ENCODE data around the gene GARNL3.
A peak's percentile ranks its signal among the peaks of the same experiment; 100 is the strongest.

Gene GARNL3

DNA sequence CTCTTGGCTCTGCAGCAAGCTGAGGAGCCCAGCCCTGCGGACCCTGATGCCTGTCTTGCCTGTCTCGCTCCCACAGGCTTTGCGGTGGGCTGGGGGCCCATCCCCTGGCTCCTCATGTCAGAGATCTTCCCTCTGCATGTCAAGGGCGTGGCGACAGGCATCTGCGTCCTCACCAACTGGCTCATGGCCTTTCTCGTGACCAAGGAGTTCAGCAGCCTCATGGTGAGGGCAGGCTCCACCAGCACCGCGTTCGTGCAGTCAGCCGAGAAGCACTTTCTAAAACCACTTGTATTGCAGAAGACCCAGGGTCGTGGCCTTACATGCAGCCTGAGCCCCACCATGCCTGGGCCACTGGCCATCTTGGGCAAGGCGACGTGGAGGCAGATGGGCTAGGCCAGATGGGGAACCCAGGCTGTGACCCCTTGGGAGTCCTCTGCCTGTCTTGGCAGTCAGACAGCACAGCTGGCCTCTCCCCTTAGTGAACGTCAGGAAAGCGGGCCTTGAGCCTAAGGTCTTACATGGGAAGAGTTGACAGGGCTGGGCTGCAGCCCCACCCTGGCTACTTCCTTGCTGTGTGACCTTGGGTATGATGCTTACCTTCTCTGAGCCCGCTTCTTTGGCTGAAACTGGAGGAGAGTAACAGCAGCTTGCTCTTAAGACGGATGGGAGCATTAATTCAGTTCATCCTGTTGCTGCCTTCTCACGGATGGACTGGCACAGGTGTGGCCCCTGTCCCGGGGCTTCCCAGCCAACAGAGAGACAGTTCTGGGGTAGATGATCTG, 141.0 kb downstream of the GARNL3 start:
- no peak for DNase-seq (ENCODE audit: low spot score)

DNA sequence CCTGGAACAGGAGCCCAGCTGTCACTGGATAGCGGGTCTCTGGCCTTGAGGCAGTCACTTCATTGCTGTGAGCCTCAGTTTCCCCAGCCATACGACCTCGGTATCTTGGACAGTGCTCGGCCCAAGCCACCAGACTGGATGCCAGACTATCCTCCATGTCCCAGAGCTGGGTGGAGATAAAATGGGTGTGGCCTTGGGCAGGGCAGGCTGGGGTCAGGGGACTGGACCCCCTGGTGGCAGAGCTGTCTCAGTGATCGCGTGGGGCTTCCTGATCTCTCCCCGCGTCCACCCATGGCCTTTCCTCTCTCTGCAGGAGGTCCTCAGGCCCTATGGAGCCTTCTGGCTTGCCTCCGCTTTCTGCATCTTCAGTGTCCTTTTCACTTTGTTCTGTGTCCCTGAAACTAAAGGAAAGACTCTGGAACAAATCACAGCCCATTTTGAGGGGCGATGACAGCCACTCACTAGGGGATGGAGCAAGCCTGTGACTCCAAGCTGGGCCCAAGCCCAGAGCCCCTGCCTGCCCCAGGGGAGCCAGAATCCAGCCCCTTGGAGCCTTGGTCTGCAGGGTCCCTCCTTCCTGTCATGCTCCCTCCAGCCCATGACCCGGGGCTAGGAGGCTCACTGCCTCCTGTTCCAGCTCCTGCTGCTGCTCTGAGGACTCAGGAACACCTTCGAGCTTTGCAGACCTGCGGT, 142.4 kb downstream of the GARNL3 start:
- DNase-seq (ENCODE audit: low spot score): no peak

DNA sequence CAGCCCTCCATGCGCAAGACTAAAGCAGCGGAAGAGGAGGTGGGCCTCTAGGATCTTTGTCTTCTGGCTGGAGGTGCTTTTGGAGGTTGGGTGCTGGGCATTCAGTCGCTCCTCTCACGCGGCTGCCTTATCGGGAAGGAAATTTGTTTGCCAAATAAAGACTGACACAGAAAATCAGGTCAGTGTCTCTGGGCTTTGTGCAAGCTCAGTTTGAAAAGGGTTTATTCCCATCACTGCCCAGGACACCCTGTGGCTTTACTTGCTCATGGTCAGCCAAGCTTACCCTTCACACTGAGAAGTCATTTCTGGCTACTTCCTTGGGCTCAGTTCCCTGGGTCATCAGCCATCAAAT, 142.9 kb downstream of the GARNL3 start:
- DNase-seq (ENCODE audit: low spot score): no peak

GRCh38 chr9:127411122-127411521, 146.5 kb downstream of the GARNL3 start:
- DNase-seq (ENCODE audit: low spot score): no peak

- DNase-seq (ENCODE audit: low spot score): no peak
Observed at GRCh38 chr9:127415141-127415540, 150.6 kb downstream of the GARNL3 start.

DNA sequence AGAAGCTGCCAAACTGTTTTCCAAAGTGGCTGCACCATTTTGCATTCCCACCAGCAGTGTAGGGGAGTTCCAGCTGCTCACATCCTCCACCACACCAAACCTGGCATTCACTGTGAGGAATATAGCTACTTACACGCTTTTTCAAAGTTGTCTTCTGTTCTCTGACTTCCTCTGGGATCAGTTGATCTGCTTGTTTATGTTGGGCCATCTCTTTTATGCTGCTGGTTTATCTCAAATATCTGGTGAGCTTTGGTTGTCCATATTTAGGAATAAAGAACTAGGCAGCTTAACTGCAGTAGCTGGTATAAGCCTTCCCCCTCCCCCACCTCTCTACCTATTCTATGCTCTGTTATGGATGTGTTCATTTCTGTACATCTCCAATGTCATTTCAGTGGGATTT, 151.1 kb downstream of the GARNL3 start:
- DNase-seq (ENCODE audit: low spot score): no peak

GRCh38 chr9:127417131-127418036, 152.8 kb downstream of the GARNL3 start:
- DNase-seq (ENCODE audit: low spot score): no peak

GRCh38 chr9:127418037-127418471, 153.5 kb downstream of the GARNL3 start:
- DNase-seq (ENCODE audit: low spot score): no peak

- no peak for DNase-seq (ENCODE audit: low spot score)
Observed at GRCh38 chr9:127419348-127419747, 154.8 kb downstream of the GARNL3 start.

DNA sequence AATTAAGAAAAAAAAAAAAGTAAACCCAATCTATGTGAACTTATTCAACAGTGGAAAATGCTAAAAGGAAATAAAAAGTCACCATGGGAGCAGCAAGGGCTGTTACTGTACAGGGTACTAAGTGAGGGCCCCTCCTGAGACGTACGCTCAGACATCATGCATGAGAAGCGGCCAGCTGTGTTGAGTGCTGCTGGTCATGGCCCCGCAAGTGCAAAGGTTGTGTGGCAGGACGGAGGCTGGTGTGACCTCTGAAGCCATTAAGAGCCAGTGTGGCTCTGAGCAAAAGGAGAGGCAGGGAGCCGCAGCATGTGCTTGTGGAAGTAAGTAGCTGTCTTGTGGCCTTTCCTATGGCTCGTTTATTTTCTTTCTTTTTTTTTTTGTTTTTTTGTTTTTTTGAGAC, 156.5 kb downstream of the GARNL3 start:
- DNase-seq (ENCODE audit: low spot score): no peak

DNA sequence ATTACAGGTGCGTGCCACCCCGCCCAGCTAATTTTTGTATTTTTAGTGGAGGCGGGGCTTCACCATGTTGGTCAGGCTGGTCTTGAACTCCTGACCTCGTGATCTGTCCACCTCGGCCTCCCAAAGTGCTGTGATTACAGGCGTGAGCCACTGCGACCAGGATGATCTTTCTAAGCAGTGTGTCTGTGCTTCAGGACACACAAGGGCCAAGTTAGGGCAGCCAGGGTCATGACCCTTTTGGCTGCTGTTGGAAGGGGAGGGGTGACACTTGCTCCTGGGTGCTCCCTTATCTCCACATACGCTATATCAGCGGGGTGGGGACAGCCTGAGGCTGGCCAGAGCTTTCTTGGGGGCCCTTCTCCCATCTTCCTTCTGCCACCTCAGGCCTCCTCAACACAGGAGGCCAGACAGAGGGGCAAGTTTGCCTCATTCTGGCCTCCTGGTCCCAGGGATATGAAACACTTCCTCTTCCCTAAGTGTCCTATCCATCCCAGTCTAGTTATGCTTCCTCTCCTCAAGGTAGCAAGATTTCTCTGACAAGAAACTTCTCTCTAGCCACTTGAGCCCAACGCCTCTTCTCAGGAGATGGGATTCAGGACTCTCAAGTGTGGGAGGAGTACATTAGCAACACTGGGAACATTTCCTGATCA, 157.7 kb downstream of the GARNL3 start:
- no peak for DNase-seq (ENCODE audit: low spot score)

GRCh38 chr9:127422787-127423186, 158.2 kb downstream of the GARNL3 start:
- no peak for DNase-seq (ENCODE audit: low spot score)

DNA sequence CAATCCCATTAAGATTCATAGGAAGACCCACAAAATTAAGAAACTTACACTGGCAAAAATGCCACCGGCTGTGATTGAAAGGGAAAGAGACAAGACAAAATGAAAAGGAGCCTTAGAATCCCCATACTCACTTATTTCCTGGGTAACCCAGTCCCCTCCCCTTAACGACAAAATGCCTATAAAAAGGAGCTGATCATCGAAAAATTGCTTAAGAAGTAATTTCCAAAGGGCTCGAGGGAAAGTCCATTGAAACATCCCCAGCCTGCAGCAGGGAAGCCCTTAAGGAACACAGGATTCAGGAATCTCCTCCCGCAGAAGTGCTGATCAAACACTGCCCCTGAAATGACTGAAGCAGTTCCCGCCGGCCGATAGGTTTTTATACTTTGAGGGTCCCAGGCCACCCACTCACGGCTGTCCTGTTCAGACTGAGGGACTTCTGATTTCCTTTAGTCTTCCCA, 158.9 kb downstream of the GARNL3 start:
- DNase-seq (ENCODE audit: low spot score): no peak

DNA sequence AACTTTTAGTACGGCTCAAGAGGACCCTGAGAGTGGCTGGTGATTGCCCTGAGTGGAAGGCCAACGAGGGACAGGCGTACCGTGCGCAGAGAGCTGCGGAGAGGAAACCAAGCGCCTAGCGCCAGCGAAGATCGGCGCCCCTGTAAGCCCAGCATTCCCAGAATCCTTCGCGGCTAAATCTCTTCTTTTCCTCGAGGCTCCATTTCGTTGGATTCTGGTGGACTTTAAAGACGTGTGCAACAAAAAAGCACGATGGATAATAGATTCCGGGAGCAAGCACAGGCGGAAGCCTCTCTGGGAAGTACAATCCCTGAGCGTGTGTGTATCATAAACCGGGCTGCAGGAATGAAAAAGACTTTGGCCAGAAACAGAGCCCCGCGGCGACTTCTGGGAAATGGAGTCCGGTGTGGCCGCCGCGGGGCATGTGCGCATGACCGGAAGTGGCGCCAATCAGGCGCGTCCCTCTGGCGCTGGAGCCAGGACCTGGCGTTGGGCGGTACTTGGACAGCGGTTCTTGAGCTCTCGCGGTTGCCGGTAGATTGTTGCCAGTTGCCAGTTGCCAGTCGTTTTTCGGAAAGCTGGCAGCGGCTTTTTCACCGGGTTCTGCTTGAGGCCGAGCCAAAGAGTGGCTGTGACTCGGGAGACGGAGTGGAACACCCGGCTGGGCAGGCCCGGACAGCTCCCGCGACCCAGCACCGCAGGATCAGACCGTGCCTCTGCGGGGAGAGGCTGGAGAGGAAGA, 159.5 kb downstream of the GARNL3 start, which contains the start of gene ZNF79:
Gene ZNF79, plus strand, starts transcription at position 449 of the 742 bp plus-strand sequence. CDS start 406 bp downstream, outside the sequence.
- DNase-seq (ENCODE audit: low spot score): peak; percentile 90

DNA sequence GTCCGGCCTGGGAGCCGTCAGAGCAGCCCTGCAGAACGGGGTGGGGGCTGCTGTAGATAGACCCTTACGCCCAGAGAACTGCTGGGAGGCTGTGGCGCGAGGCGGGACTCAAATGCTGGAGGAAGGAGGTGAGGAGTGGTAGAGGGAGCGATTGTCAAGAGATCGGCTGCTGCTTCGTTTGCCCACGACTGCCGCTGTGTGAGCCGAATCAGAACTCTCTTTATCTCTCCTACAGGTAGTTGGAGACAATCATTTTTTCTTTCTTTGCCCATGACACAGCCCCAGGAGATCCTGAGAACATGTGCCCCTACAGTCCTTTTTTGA, 160.1 kb downstream of the GARNL3 start:
- no peak for DNase-seq (ENCODE audit: low spot score)

DNA sequence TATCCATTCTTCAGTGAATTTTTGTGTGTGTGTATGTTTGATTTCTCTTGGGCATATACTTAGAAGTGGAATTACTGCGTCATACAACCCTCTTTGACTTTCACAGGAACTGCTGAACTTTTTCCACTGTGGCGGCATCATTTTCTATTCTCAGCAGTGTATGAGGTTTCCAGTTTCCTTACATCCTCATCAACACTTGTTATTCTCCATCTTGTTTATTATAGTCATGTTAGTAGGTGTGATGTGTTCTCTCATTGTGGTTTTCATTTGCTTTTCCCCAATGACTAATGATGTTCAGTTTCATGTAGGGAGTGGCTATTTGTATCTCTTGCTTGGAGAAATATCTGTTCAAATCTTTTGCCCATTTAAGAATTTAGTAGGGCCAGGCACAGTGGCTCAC, 162.2 kb downstream of the GARNL3 start:
- DNase-seq (ENCODE audit: low spot score): no peak

- no peak for DNase-seq (ENCODE audit: low spot score)
Observed at GRCh38 chr9:127428348-127428747, 163.8 kb downstream of the GARNL3 start.

DNA sequence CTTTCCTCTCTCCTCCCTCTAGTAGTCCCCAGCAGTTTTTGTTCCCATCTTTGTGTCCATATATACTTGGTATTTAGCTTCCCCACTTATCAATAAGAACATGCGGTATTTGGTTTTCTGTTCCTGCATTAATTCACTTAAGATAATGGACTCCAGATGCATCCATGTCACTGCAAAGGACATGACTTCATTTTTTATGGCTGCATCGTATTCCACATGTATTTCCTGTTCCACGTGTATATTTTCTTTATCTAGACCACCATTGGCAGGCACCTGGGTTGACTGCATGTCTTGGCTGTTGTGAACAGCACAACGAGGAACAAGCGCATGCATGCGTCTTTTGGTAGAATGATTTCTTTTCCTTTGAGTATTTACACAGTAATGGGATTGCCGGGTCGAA, 165.8 kb downstream of the GARNL3 start:
- no peak for DNase-seq (ENCODE audit: low spot score)

GRCh38 chr9:127437497-127438264, 173.1 kb downstream of the GARNL3 start:
- DNase-seq (ENCODE audit: low spot score): no peak

DNA sequence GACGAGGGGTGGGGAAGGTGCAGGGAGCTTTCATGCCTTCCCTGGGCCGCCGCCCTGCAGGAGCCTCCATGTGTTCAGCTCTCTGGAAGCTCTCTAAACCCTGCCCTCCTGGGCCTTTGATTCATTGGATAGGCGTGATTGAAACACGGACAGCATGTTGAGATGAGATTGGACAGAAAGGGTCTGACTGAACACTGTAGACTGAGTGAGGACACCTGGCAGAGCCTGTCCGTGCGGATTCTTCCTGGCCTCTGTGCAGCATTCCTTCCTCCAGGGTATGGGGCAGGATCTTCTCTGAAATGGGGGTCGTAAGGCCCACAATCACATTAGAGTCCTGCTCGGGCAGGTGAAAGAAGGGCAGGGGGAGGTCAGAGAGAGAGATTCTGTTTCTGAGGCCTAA, 173.8 kb downstream of the GARNL3 start:
- DNase-seq (ENCODE audit: low spot score): no peak

All from globus pallidus (tissue), 1 donor.